ENCODE results near the gene NUB1.

The NUB1 gene

DNA sequence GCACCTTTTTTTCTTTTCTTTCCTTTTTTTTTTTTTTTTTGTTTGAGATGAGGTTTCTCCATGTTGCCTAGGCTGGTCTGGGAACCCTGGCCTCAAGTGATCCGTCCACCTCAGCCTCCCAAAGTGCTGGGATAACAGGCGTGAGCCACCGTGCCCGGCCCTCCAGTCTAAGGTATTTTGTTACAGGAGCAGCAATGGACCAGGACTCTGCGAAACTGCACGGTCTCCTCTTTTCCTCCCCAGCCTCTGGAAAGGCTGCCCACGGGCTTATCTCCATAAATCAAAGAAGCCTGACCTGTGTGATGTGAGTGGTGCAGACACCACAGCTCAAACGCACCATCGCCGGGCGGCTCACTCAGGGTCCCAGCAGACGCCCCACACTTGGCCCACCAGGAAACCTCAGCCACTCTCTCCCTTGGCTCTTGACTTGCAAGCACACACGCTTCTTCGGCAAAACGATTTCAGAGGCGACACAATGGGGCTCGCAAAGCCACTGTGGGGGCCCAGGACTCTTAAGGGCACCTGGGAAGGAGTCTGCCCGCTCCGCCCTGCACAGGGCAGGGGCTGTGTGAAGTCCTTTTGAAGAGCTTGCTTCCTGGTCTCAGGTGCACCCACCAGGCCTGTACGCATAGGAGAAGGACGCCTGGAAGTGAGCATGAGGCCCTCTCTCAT is 47.6 kb downstream of the NUB1 start:
- TF ChIP-seq GATA1 (IDR thresholded peaks at IDR 0.05; ENCODE audit: low read depth, low read length) (no peak), POLR2A (IDR thresholded peaks at IDR 0.05; ENCODE audit: low read length) (no peak)
- DNase-seq: no peak

DNA sequence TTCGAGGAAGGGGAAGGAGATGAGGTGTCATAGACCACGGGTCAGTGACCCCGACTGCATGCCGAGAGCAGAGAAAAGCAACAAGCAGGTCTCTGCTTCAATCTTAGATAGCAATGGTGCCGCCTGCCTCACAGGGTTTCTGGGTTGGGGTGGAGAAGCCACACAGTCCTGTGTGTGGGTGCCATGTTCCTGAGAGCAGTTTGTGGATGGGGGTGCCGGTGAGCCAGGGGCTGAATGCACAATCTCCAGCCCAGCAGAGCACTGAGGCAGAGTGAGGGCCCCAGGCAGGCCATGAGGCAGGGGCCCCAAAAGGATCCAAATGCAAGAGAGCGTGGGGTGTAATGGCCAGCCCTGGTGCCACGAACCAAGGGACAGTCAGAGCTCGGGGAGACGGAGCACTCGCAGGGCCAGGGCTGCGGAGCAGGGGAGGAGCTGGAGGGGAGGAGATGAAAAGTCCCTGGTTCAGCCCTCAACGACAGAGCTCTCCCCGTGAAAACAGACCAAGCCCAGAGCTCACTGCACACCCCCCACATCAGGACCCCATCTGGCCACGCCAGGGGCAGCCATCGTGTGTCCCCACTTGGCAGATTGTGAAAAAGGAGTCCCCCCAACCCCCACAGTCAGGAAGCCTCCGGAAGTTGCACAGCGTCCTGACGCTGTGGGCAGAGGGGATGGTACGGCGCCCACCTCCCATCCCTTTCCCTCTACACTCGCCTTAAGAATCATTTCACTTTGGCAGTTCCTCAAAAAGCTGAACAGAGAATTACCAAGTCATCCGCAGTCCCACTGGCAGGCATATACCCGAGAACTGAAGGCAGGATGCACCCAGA is 48.4 kb downstream of the NUB1 start:
- no peak for TF ChIP-seq GATA1 (IDR thresholded peaks at IDR 0.05; ENCODE audit: low read depth, low read length)
- TF ChIP-seq POLR2A (IDR thresholded peaks at IDR 0.05; ENCODE audit: low read length): no peak
- no peak for DNase-seq

DNA sequence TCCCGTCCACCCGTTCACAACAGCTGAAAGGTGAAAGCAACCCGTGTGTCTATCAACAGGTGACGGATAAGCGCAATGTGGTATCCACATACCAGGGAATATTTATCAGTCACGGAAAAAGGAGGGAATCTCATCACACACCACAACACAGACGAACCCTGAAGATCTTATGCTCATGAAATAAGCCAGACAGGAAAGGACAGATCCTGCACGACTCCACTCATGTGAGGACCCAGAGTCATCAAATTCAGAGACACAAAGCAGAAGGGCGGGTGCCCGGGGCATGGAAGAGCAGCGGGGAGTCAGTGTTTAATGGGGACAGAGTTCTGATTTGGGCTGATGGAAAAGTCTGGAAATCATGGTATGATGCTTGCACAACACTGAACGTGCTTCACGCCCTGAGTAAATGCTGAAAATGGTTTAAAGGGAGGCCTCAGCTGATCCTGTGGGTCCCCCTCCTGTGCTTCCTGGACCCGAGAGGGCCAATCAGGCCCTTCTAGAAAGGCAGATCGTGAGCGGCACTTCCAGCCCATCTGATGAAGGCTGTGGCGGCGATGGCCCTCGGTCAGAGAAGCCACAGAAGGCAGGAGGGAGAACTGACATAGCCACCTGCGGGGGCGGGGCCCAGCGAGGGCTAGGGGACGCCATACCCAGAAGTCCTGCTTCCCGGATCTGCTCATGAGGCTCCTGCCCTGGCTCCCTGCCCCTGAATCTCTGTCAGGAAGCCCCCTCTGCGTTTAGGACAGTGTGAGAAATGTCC is 49.2 kb downstream of the NUB1 start:
- TF ChIP-seq POLR2A (IDR thresholded peaks at IDR 0.05; ENCODE audit: low read length) (no peak), GATA1 (IDR thresholded peaks at IDR 0.05; ENCODE audit: low read depth, low read length) (no peak)

DNA sequence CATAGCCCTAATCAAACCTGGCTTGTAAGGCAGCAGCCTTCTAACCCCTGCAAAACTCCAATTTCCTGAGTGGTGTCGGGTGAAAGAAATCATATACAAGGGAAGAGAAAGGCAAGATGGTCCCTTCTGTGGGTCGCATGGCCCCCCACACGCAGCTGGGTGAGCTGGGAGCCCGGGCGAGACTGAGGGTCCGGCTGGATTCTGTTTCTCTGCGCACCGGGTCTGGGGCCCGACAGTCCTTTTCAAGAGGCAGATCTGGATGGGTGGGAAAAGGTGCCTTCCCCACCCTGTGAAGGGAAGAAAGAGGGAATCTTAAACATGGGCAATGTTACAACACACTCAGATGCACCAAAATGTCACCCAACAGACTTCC is 49.7 kb downstream of the NUB1 start:
- DNase-seq: no peak
- TF ChIP-seq POLR2A (IDR thresholded peaks at IDR 0.05; ENCODE audit: low read length) (no peak), GATA1 (IDR thresholded peaks at IDR 0.05; ENCODE audit: low read depth, low read length) (no peak)

More for the DNA sequence above, 49.2 kb downstream of the NUB1 start:
- DNase-seq: no peak

DNA sequence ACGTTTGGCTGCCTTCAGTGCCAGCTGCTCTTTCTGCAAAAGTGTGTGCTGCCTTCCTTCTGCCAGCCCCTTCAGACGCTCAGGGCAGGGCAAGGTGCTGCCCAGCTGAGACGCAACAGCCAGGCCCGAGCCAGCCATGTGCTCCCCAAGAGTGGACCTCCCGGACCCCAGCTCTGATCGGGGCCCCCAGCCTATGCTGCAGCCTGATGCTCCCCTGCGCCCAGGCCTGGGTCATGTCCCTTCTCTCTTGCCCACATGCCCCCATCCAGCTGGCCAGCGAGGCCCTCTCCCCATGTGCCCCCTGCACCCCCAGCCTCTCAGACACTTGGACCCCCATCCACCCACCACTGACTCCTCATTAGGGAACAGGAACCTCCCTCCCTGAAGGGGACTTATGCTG is 50.4 kb downstream of the NUB1 start:
- TF ChIP-seq GATA1 (IDR thresholded peaks at IDR 0.05; ENCODE audit: low read depth, low read length): no peak
- no peak for TF ChIP-seq POLR2A (IDR thresholded peaks at IDR 0.05; ENCODE audit: low read length)
- DNase-seq: no peak

DNA sequence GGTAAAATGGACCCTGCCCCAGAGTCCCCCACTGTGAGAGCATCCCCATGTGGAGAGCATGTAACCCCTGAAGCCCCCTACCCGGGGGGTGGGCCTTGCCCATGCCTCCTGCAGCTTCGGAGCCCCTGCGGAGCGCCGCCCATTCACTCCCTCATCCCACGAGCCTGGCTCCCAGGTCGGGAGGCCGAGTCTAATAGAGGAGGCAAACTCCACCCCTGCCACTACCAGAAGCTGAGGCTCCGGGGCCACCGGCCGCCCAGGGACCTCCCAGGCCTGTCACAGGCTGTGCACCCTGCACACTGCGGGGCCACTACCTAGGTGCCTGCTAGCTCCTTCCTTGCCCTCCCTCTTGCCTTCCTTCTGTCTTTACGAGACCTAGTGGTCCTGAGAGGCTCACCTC is 50.8 kb downstream of the NUB1 start:
- TF ChIP-seq POLR2A (IDR thresholded peaks at IDR 0.05; ENCODE audit: low read length) (no peak), GATA1 (IDR thresholded peaks at IDR 0.05; ENCODE audit: low read depth, low read length) (no peak)
- no peak for DNase-seq

DNA sequence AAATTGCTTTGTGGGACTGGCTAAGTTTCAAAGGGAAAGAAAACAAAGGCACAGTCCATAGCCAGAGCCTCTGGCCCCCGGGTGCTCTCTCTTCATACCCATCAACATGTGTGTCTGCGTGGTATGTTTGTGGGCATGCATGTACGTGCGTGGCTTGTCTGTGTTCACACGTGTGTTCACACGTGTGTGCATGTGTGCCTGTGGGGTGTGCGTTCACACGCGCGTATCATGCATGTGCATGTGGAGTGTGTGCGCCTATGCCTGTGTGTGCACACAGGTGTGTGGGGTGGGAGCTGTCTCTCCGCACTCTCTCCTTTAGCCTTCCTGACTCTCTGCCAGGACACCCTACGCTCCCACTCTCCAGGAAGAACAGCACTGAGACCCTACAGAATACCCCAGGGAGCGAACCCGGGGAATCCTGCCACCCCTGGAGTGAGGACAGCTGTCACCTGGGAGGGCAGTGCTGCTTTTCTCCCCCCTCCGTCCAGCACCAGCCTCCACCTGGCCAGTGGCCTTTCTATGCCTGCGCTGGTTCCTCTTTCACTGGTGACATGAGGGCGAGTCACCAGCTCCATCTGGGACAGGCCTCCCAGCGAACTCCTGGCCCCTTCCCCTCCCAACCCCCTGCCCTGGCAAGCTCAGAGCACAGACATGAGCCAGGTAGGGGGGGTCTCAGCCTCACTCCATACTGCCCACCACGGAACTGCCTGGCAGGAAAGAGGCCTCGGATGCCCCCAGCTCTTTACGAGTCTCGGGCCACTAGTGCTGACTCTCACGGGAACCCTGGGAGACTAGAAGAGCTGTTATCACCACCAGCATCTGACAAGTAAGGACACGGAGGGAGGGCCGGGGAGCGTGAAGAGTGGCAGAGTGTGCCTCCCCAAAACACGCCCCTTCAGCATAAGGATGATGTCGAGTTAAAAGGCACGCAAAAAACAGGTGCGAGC is 51.7 kb downstream of the NUB1 start:
- DNase-seq: no peak
- TF ChIP-seq POLR2A (IDR thresholded peaks at IDR 0.05; ENCODE audit: low read length) (no peak), GATA1 (IDR thresholded peaks at IDR 0.05; ENCODE audit: low read depth, low read length) (no peak)

DNA sequence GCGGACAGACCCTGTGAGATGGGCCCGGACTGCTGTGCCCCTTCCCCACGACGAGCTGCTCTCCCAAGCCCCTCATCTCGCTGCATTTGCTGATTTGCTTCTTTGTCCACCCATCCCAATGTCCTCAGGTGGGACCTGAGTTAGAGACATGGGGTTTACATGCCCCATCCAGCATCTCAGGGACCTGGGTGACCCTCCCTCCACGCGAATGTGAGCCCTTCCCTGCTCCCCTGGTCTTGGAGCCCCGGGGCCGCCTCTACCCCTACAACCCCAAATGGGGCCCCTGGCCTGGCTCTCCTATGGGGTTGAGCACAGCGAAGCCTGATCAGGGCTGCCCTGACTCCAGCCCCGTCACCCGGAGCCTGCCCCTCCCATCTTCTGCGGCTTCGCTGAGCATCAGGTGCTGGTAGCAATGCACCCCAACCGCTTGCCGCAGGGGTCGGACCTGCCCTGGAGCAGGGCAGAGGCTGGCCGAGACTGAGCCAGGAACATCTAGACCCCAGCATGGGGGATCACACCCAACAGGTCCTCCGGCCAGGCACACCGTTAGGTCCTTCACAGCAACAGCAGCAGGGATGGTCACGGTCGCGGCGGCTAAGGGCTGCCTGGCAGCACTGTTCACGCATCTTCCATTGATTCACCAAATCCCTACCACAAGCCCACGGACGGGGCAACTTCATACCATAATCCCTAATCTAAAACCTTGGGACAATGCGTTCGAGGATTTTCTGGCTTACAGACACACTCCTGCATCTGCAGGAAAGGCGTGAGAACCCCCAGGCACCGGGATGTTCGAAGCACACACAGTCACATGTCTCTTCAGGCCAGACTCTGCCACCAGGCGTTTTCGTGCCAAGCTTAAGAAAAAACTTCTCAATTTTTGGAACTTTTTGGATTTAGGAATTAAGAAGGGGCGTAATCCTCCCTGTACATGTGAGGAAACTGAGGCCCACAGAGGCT is 52.7 kb downstream of the NUB1 start:
- no peak for TF ChIP-seq POLR2A (IDR thresholded peaks at IDR 0.05; ENCODE audit: low read length)
- no peak for TF ChIP-seq GATA1 (IDR thresholded peaks at IDR 0.05; ENCODE audit: low read depth, low read length)
- no peak for DNase-seq

DNA sequence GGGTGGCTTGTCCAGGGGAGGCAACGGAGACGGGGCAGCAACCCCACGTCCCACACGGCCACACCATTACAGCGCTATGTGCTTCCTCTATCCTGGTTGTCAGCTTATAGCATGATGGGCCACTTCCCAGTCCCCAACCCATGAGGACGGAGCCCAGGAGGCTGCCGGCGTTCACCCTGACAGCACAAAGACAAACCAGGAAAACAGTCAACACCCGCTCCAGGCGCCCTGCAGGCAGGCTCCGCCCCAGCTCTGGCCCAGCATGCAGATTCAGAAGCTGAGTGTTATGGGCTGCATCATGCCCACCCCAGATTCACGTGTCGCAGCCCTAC is 53.4 kb downstream of the NUB1 start:
- TF ChIP-seq GATA1 (IDR thresholded peaks at IDR 0.05; ENCODE audit: low read depth, low read length) (no peak), POLR2A (IDR thresholded peaks at IDR 0.05; ENCODE audit: low read length) (no peak)
- no peak for DNase-seq

DNA sequence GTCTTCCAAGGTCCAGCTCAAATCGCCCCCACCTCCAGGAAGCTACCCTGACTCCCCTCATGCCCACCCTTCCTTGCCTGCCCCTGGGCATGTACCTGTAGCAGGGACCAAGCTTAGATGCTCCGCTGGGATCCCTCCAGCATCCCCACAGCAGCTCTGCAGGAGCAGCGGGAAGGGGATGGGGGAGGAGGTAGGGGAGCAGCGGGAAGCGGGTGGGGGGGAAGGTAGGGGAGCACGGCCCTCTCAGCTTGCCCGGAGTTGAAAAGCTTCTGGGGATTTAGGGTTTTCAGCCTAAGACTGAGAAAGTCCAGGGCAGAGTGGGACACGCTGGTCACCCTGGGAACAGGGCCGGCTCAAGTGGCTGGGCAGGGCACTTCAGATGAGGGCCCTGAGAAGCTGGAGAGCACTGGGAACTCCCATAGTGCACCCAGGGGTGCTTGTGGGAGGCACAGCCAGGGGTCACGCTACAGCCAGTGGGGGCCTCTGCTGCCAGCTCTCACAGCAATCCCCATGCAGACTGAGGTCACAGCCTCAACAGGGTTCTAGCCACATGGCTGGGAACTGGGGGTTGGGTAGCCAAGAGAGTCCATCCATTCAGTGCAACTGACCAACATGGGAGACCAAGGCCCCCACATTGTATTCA is 54.8 kb downstream of the NUB1 start:
- DNase-seq: no peak
- TF ChIP-seq GATA1 (IDR thresholded peaks at IDR 0.05; ENCODE audit: low read depth, low read length): no peak
- no peak for TF ChIP-seq POLR2A (IDR thresholded peaks at IDR 0.05; ENCODE audit: low read length)

DNA sequence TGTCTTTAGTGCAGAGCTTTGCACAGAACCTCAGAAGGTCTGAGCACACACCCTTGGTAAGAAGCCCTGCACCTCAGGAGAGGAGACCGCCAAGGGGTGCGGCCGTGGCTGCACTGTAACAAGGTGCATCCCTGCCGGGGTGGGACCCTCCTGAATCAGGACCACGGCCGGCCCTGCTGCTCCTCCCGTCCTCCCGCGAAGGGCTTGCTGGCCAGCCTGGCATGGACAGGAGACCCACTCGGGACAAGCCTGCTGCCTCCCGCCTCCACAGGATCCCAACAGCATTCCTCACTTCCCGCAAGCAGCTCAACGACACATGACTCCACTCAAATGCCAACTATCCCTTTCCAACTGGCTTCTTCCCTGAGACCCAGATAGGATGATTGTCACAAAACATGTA is 55.4 kb downstream of the NUB1 start:
- DNase-seq: no peak
- no peak for TF ChIP-seq POLR2A (IDR thresholded peaks at IDR 0.05; ENCODE audit: low read length)
- no peak for TF ChIP-seq GATA1 (IDR thresholded peaks at IDR 0.05; ENCODE audit: low read depth, low read length)
